Testis (tissue), 3 donors: Measurements from ENCODE around the gene LCLAT1. TPM values are rescaled to one million over a fixed set of nuclear protein-coding genes. Genes with fewer than 3 reads are reported as not detected.

Experiments
- DNase-seq: peaks from one replicate; pipeline ENCODE4 v3.0.0-alpha.2; 2019
- H3K27ac ChIP-seq, 2 donors: fragments of 200-600 bp; sonication (generic); one replicate each; pipeline ENCODE4 v1.5.1; 2019
- H3K27me3 ChIP-seq: fragments of 200-600 bp; sonication (generic); one replicate; pipeline ENCODE4 v1.5.1; 2019
- H3K36me3 ChIP-seq: fragments of 200-600 bp; sonication (generic); one replicate; pipeline ENCODE4 v1.5.1; 2017; ENCODE audit warnings: low read depth; ENCODE audit errors: missing control alignments
- H3K4me1 ChIP-seq: fragments of 200-600 bp; sonication (generic); one replicate; pipeline ENCODE4 v1.5.1; 2019
- H3K4me3 ChIP-seq, 2 donors: fragments of 200-600 bp; sonication (generic); one replicate each; pipeline ENCODE4 v1.5.1; 2017 to 2019
- H3K9me3 ChIP-seq: fragments of 200-600 bp; sonication (generic); one replicate; pipeline ENCODE4 v1.5.1; 2017
- CTCF ChIP-seq, 3 experiments: fragments of 450-650 bp in 2 of 3; fragments of 200-600 bp in 1 of 3; sonication (generic) in 1 of 3; IDR thresholded peaks; one replicate each; pipeline ENCODE4 v1.5.1; 2016 to 2019; ENCODE audit warnings: antibody characterized with exemption in 3 of 3, mild to moderate bottlenecking in 2 of 3, moderate library complexity in 1 of 3
- POLR2A ChIP-seq: fragments of 450-650 bp; IDR thresholded peaks from one replicate; pipeline ENCODE4 v1.6.1; 2017; ENCODE audit warnings: antibody characterized with exemption, mild to moderate bottlenecking, moderate library complexity
- whole genome bisulfite sequencing, 2 donors: methylation state at CpG; one replicate each; pipeline ENCODE4 v1.1.5; 2018; 5-methylcytosine and 5-hydroxymethylcytosine counted together
- intact Hi-C: fragments of 100-400 bp; cut with DNase I; formaldehyde crosslinking; loops from one replicate; pipeline ENCODE4 v1.15.1; 2023; ENCODE audit warnings: low total_unique reads
- polyA plus RNA-seq: library from polyadenylated mRNA; stranded (reverse); fragments of 350-450 nt; fragmentation: Illumina TruSeq; extraction: RNeasy Lipid Tissue Mini Kit (QIAGEN cat#74804); gene quantifications from one replicate; pipeline ENCODE4 v1.2.3, GENCODE V29; 2014; ENCODE audit warnings: low read depth, low replicate concordance; ENCODE audit not compliant: insufficient read depth
- total RNA-seq, 2 donors: library from RNA; depleted of rRNA; stranded (reverse); fragments of >200 nt; gene quantifications; one replicate each; pipeline ENCODE4 v1.2.3, GENCODE V29; 2016

The LCLAT1 gene
- total and polyA plus RNA-seq, 3 donors from 2014 or later, result 11.1 to 39.4 (median 34.9) TPM

DNA sequence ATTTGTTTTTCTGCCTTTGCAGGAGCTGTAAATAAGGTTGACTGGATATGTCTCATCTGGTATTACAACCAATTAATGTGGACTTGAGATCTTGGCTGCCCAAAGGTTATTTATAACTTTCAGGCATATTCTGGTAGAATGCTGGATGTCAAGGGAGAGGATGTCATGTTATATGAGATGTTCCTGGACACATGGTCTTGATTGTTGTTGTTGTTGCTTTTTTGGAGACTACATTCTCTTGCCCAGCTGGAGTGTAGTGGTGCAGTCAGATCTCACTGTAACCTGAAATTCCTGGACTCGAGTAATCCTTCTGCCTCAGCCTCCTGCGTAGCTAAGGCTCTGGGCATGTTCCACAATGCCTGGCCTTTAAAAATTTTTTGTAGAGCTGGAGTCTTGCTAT is 83.3 kb downstream of the LCLAT1 start:
- no peak for DNase-seq
- Histone ChIP-seq H3K4me3 (no peak overlapping the region), H3K4me1 (no peaks in the 10 kb centered on the region), H3K27ac (no peak overlapping the region), H3K36me3 (no peaks in the 10 kb centered on the region), H3K27me3 (no peaks in the 10 kb centered on the region), H3K9me3 (no peaks in the 10 kb centered on the region)
- intact Hi-C loops, result no loop called here
- no peak for TF ChIP-seq CTCF (IDR thresholded peaks at IDR 0.05)
- TF ChIP-seq POLR2A, result no peak
- WGBS, 2 donors, result 94 to 95% methylated on average over 2 of the region's 2 CpGs

DNA sequence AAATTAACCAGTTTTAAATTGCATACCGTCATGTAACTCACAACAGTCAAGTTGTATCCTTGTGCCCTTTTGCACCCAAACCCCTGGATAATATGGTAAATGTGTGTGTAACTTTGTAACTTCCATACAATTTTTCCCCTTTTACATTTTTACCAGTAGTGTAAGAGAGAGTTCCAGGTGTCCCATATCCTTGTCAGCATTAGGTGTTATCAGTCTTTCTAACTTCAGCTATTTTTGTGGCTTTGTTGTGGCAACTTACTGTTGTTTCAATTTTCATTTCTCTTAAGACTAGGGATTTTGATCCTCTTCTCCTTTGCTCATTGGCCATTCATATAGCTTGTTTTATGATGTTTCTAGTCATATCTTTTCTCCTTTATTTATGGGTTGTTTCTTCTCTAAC is 94.6 kb downstream of the LCLAT1 start:
- TF ChIP-seq POLR2A (no peak), CTCF (IDR thresholded peaks at IDR 0.05) (no peak)
- Histone ChIP-seq H3K9me3 (no peaks in the 10 kb centered on the region), H3K27me3 (no peaks in the 10 kb centered on the region), H3K27ac (no peak overlapping the region), H3K4me3 (no peak overlapping the region), H3K4me1 (no peaks in the 10 kb centered on the region), H3K36me3 (no peaks in the 10 kb centered on the region)
- intact Hi-C loops, result no loop called here
- 86 to 94% methylated on average over 1 of the region's 1 CpG for WGBS, 2 donors
- no peak for DNase-seq

GRCh38 chr2:30545875-30546274 is 98.8 kb downstream of the LCLAT1 start:
- no peak overlapping the region for H3K27ac ChIP-seq
- H3K9me3 ChIP-seq, result no peaks in the 10 kb centered on the region
- 82 to 89% methylated on average over 1 of the region's 1 CpG for whole genome bisulfite sequencing, 2 donors
- TF ChIP-seq POLR2A, result no peak
- no peak for TF ChIP-seq CTCF (IDR thresholded peaks at IDR 0.05)
- no peaks in the 10 kb centered on the region for H3K4me1 ChIP-seq
- intact Hi-C loops, result no loop called here
- no peak overlapping the region for H3K4me3 ChIP-seq
- H3K27me3 ChIP-seq, result no peaks in the 10 kb centered on the region
- no peaks in the 10 kb centered on the region for H3K36me3 ChIP-seq
- DNase-seq, result no peak

DNA sequence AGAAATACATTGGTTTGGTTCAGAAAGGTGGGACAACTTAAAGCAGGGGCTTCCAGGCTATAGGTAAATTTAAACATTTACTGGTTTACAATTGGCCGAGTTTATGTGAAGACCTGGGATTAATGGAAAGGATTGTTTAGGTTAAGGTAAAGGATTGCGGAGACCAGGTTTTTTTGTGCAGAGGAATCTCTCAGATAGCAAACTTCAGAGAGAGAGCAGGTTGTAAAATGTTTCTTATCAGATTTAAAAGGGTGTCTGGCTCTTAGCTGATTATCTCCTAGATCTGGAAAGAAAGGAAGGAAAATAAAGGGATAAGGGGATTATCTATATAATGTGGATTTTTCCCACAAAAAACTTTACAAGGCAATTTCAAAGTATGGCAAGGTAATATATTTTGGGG is 101.3 kb downstream of the LCLAT1 start:
- Histone ChIP-seq H3K36me3 (no peaks in the 10 kb centered on the region), H3K4me3 (no peak overlapping the region), H3K4me1 (no peaks in the 10 kb centered on the region), H3K27me3 (no peaks in the 10 kb centered on the region), H3K27ac (no peak overlapping the region), H3K9me3 (no peaks in the 10 kb centered on the region)
- no peak for DNase-seq
- intact Hi-C loops, result no loop called here
- TF ChIP-seq POLR2A, result no peak
- no peak for TF ChIP-seq CTCF (IDR thresholded peaks at IDR 0.05)
- WGBS, 2 donors, result 91 to 93% methylated on average over 2 of the region's 2 CpGs

GRCh38 chr2:30549096-30549495 is 102.0 kb downstream of the LCLAT1 start:
- intact Hi-C loops, result no loop called here
- no peaks in the 10 kb centered on the region for H3K36me3 ChIP-seq

More at GRCh38 chr2:30549096-30549495, 102.0 kb downstream of the LCLAT1 start:
- H3K9me3 ChIP-seq, result no peaks in the 10 kb centered on the region
- 74 to 88% methylated on average over 2 of the region's 2 CpGs for WGBS, 2 donors
- H3K27ac ChIP-seq, result no peak overlapping the region
- H3K27me3 ChIP-seq, result no peaks in the 10 kb centered on the region
- DNase-seq, result no peak
- no peak overlapping the region for H3K4me3 ChIP-seq
- no peaks in the 10 kb centered on the region for H3K4me1 ChIP-seq
- TF ChIP-seq POLR2A (no peak), CTCF (IDR thresholded peaks at IDR 0.05) (no peak)
